GM12801 (cell line): ENCODE data around the gene OVCA2.

Experiments used
- CTCF ChIP-seq: IDR thresholded peaks from one replicate; pipeline ENCODE4 v1.5.1; 2011; ENCODE audit warnings: control low read depth; ENCODE audit not compliant: insufficient read length; ENCODE audit errors: extremely low read depth

OVCA2 gene

GRCh38 chr17:2024572-2025219 lies 17.1 kb upstream of the OVCA2 start:
- no peak for TF ChIP-seq CTCF

DNA sequence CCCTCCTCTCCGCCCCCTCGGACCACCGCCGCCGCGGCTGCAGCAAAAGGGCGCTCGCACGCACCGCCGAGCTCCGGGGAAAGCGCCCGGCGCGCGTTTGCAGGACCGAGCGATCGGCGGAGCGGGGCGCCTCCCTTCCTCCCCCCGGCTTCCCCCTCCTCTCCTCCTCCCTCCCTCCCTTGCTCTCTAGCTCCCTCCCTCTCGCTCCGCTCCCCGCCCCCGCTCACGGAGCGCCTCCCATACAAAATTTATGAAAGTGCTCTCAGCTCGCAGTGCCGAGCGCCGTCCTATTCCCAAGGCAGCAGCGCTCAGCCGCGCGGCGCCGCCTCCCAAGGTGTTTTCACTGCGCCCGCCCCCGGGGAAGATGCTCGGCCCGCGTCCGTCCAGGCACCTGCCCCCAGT lies 16.6 kb upstream of the OVCA2 start, which contains the start of gene RTN4RL1:
RTN4RL1 (minus strand) TSS at position 115 of the 402 bp plus-strand sequence. CDS start 469 bp downstream, outside the sequence.
- no peak for TF ChIP-seq CTCF

GRCh38 chr17:2025622-2026309 lies 16.1 kb upstream of the OVCA2 start:
- TF ChIP-seq CTCF = no peak

DNA sequence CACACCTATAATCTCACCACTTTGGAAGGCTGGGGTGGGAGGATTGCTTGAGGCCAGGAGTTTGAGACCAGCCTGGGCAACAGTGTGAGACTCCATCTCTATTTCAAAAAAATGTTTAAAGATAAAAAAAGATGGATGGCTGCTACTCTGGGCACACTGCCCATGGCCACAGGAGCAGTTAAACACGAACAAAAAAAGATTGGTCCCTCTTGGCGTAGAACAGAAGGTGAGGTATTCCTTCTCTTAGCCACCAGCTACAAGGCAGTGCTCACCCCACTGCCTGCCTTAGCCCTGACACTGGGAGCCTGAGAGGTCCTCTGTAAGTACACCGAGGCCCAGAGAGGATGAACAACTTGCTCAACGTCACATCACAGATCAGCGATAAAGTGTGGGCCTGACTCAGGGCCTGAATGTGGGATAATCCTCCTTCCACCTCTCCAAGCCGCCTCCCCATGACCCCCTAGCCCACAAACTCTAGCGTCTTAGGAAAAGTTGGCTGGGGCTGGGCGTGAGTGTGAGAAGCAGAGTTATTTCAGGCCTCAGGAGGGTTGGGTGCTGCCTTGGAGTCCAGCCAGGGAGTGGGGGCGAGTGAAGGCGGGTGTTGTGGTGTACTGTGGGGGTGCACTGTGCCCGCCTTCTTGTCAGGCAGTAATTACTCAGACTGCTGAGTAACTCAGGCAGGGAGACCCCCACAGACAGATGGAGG lies 14.1 kb upstream of the OVCA2 start:
- TF ChIP-seq CTCF = no peak

- TF ChIP-seq CTCF = no peak
Measured at GRCh38 chr17:2028234-2028614, 13.6 kb upstream of the OVCA2 start.

DNA sequence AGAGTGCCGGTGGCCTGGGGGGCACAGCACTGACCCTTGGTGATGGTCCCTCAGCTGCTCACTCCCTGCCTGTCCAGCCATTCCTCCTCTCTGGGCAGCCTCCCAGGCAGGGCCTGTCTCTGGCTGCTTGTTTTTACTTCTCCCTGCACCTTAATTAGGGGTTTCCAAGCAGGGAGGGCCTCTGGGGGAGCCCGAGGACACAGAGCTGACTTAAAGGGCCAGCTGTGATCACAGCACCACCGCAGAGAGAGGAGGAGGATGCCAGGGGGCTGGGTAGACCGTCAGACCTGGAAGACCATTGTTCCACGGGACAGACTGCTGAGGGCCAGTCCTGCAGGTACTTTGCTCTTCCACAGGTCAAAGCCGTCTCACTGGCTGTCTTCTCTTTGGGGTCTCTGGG lies 13.1 kb upstream of the OVCA2 start:
- TF ChIP-seq CTCF = no peak
